Activated CD4-positive, alpha-beta T cell treated with anti-CD3 and anti-CD28 coated beads, Interleukin-2, Interleukin-4, amounts not matched to agents 100 ng/mL and 50 ng/mL, durations not matched to agents 16 hours and 8 hours (primary cell): Measurements from ENCODE around the gene NRG3.

Experiments used
- DNase-seq: peaks from one replicate; pipeline ENCODE4 v3.0.0-alpha.2; 2020; ENCODE audit warnings: low spot score

The NRG3 gene

DNA sequence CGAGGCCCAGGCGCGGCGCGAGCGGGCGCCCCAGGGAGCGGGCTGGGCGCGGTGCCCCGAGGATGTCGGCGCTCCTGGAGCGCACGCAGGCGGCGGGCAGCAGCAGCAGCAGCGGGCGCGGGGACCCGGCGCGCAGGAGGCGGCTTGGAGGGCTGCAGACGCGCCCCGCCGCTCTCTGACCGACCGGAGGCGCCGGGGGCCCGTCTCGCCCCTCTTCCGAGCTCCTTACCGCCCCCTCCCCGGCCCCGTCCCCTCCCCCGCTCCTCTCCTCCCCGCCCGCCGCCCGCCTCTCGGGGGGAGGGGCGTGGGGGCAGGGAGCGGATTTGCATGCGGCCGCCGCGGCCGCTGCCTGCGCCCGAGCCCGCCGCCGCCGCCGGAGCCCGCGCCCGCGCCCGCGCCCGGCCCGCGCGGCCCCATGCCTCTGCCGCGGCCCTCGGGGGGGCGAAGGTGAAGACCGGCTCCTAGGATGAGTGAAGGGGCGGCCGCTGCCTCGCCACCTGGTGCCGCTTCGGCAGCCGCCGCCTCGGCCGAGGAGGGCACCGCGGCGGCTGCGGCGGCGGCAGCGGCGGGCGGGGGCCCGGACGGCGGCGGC is at the start of gene NRG3:
Gene NRG3 (plus strand): TSS at position 320 of the 592 bp plus-strand sequence.
- no peak for DNase-seq

DNA sequence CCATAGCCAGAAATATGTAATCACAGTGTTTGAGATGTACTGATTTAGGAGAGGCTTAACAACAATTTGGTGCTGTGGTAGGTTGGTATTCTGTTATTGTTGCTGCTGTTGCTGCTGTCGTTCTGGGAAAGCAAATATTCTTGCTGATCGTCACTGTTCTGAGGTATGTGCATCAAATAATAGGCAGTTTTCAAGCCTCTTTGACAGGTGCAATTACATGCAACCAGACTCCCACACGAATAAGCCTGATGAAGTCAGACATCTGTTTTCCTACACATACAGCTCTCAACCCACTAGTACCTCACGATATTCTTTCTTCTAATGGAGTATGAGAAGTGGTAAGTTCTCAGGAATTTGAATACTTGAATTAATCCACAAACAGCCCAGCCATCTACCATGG is 46.7 kb upstream of the NRG3 start:
- no peak for DNase-seq

DNA sequence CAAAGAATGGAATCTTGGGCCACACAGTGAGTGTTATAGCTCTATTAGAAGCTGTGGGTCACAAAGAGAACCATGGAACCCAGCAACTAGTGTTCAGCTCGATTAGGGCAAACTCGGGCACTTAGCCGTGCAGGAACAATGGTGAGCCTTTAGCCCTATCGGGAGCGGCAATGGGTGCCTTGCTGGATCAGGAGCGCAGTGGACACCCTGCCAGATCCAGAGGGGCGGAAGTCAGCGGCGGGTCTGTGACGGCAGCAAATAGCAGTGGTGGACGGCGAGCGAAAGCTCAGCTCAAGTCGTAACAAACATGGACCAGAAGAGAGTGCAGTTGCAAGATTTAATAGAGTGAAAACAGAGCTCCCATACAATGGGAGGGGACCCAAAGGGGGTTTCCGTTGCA is 43.9 kb upstream of the NRG3 start:
- no peak for DNase-seq

GRCh38 chr10:81838950-81839349 is 36.0 kb upstream of the NRG3 start:
- DNase-seq, result no peak

DNA sequence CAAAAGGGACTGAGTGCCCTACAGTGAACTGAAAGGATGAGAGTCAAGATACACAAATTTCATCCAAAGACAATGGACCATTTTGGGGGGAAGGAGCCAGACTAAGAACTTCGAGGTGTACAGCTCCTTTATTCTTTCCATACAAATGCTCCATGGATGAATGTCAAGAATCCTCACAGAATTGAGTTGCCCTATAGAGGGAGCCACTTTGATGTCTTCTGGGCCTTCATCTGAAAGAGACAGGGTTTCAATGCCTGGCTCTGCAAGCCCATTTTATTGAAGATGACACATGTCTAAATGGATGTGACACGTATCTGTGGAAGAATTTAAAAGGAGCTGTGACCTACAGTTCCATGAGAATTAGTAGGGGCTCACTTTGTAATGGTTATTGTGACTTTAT is 32.0 kb upstream of the NRG3 start:
- DNase-seq, result no peak

DNA sequence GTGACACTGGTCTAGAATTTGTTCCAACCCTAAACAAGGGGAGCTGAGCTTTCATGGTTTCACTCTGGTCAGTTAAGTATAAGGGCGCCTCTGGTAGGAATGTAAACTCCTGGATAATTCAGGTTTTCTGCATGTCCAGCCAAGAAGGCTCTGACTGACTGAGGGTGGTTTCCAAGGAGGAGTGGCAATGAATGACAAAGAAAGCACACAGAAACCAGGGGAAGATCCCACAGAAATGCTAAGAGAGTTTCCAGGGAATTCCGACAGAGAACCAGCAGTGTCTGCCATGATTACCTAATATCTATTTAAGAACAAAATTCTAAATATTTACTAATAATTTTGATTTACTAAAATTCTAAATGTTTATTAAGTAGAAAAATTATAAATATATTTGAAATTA is 27.3 kb upstream of the NRG3 start:
- no peak for DNase-seq

GRCh38 chr10:81848514-81848913 is 26.5 kb upstream of the NRG3 start:
- DNase-seq, result no peak

- DNase-seq, result no peak
Observed at GRCh38 chr10:81848931-81849330, 26.1 kb upstream of the NRG3 start.

- no peak for DNase-seq
Observed at GRCh38 chr10:81862596-81862995, 12.4 kb upstream of the NRG3 start.

DNA sequence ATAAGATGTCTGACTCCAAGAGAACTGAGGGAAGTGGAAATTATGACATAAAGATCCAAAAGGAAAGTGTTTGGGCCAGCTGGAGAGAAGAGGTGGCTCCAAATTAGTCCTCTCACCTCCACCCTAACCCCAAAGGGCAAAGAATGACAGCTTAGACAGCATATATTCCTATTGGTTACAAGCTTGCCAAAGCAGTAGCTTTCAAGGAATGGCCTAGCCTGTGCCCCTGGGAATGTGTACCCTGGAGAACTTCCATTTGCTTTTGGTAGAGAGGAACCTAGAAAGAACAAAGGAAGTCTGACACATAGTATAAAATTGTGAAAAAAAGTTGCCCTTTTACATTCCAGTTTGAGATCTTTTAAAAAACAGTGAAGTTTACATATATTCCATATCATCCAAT is 11.2 kb upstream of the NRG3 start:
- DNase-seq, result no peak

DNA sequence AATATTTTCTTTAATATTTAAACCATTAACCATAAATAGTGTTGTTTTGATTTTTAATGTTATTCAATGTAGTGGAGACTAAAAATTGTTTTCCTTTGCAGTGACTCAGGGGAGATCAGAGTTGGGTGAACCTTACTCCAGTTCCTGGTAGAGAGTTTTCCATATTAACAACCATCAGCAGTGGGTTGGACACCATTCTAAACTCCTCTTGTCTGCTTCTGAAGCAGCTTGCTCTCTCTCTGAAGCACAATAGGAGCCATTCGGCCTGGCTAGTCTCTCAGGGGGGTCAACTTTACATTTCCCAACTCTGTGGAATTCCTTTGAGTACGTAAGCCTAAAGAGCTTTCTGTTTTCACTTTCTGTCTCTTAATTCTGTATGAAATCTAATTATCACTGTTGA is 9.4 kb upstream of the NRG3 start:
- no peak for DNase-seq

- no peak for DNase-seq
Observed at GRCh38 chr10:81866753-81867152, 8.2 kb upstream of the NRG3 start.

DNA sequence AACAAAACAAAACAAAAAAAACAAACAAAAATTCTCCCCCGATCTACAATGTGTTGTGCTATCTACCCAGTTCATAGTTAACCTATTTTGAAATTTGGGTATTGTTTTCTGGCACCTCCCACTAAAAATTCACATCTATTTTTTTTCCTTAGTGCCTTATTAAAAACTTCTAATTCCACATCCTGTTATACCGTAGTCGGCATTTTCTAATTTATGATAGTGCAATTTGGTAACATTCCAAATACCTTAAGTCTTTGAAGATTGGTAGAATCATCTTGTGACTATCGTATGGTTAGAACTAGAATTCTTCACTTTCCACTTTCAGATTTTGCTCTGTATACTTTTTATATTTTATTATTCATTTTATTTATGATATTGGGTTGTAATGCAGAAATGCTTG is 4.5 kb upstream of the NRG3 start:
- no peak for DNase-seq

GRCh38 chr10:81871558-81871957 is 3.4 kb upstream of the NRG3 start:
- DNase-seq, result no peak

DNA sequence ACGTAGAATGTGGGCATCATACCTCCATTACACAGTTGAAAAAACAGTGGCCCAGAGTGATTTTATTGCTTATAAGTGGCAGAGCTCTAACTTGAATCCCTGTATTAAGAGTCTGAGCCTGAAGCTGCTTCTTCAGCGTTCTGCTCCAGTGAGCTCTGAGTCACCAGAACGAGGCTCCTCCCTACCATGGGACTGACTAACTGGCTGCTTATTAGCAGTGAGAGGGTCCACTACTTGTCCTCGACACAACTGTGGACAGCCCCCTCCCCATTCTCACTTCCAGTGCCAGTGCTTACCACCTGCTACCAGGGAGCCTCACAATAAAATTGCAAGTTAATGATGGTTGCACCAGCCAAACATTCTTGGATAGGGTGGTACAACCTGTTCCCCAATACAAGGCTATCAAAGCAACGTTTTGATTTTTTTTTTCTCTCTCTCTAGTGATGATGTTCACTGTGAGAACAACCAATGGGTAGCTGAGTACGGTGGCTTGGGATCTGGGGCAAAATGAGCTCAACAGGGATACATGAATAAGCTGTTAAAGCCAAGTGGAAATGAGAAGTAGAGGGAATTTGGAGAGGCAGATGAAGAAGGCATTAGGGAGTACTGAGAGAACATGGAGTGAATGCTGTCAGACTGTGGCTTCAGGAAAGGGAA is 2.7 kb upstream of the NRG3 start:
- DNase-seq, result no peak

DNA sequence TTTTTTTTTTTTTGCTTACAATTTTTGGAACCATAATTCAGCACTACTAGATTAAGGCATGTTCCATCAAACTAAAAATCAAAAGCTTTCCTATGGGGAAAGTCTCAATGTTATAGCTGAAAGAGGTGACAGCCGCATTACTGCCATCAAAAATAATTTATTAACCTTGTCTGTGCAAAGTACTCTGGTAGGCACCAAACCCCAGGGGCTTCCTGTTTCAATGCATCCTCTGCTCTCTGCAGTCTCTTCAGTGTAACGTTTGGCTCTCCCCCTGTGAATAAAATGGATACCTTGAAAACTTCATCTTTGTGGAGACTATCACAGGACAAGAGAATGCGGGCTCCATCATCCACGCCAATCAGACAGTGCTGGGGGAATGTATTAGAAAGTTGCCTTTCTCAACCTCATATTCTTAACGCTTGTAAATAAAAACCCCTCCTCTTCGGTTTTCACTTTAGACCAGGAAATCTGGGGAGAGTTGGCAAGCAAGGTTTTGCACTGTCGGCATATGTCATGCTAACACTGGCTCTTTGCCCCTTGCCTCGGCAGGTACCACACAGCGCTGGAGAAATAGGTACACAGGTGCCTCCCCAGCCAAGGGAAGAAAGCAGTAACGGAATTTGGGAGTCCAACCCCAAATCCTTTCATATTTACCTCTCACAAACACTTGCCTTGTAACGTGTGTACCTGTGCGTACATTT is 1.6 kb upstream of the NRG3 start:
- DNase-seq, result no peak

GRCh38 chr10:81873932-81874816 is 820 bp upstream of the NRG3 start:
- no peak for DNase-seq

GRCh38 chr10:81875467-81876252 is 666 bp downstream of the NRG3 start:
- no peak for DNase-seq

DNA sequence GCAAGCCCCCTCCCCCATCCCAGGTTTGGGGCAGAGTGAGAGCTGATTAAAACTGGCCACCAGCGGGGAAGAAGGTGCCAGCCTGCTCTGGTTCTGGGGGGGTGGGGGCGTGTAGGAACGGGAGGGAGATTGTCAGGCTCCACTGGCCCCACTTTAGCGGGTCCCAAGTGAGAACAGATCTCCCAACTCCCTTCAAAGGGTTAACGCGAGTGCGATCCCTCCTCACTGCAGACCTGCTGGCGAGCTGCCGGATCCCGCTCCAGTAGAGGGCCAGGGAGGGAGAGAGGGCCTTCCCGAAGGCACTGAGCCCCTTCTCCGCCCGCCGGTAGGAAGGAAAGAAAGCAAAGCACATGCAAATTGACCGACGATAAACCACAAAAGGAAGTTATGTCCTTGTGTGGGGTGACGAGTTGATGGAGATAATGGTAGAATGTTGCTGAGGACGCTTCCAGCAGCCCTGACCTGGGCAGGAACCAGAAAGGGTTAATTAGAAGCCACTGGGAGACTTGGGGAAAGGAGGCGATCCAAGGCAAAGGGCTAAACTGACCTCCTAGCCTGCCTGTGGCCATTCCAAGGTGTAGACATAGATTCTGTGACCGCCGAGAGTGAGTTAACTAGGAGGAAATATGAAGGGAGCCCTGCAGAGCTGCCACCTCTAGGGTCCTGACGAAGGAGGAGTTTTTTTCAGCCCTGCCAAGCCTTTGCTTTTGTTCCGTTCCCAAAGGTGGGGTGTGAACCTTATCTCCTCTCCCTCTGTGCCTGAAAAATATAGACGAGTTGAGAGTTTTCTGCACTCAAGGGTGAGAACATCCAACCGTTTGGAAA is 1.5 kb downstream of the NRG3 start:
- no peak for DNase-seq

DNA sequence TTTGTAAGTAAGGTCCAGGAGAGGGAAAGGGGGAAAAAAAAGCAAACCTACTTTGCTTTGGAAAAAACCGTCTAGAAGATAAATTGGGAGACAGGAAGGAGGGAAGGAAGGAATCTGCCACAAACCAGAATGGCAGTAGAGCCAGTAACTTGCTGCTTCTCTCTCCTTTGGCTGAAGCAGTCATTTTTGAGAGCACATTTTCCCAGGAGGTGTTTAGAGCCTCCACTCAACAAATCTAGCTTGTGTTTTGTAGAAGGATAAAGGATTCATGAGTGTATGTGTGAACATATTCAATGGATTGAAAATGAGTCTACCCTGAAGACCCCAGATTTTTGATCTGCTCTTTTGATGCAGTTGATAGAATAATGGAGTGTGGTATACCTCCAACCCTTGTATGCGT is 2.6 kb downstream of the NRG3 start:
- DNase-seq, result no peak

DNA sequence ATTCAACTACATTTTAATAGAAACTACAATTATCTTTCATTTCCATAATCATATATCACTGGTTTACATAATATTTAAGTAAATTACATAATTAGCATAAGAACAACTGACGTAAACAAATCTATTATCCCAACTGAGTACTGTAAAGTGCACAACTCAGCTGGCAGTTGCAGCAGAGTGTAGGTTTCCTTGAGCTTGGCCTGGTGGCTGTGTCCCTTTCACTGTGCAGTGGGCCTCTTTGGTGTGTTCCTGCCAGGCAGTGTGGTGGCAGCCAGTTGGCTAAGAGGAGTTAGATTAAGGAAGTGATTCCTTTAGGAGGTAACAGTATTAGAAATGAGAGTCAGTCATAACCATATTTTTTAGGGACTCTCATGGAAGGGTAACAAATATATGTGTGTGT is 7.0 kb downstream of the NRG3 start:
- no peak for DNase-seq
